GM21619 (cell line): ENCODE data around the gene ZNF19.
A peak's percentile ranks its signal among the peaks of the same experiment; 100 is the strongest.

Experiments used
- ATAC-seq: cut with Tn5 transposase; IDR thresholded peaks from one replicate; pipeline ENCODE4 v1.9.1; 2021; ENCODE audit not compliant: unreplicated experiment

The ZNF19 gene

DNA sequence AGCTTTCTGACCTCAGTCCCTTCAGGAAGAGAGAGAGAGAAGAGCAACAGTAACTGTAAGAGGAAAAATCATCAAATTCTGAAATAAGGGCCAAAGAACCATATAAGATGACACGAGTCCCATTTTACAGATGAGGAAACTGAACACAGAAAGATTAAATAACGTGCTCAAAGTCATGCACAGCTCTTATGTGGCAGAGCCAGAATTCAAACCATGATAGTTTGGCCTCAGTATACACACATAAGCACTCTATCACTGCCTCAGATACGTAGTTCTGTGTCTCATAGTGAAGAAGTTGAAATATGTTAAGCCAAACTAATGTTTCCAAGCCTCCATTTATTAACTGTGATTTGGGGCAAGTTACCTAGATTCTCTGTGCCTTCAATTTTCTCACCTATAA is 1.9 kb upstream of the ZNF19 start:
- ATAC-seq: no peak

GRCh38 chr16:71490361-71490760 is 1.2 kb upstream of the ZNF19 start:
- no peak for ATAC-seq

DNA sequence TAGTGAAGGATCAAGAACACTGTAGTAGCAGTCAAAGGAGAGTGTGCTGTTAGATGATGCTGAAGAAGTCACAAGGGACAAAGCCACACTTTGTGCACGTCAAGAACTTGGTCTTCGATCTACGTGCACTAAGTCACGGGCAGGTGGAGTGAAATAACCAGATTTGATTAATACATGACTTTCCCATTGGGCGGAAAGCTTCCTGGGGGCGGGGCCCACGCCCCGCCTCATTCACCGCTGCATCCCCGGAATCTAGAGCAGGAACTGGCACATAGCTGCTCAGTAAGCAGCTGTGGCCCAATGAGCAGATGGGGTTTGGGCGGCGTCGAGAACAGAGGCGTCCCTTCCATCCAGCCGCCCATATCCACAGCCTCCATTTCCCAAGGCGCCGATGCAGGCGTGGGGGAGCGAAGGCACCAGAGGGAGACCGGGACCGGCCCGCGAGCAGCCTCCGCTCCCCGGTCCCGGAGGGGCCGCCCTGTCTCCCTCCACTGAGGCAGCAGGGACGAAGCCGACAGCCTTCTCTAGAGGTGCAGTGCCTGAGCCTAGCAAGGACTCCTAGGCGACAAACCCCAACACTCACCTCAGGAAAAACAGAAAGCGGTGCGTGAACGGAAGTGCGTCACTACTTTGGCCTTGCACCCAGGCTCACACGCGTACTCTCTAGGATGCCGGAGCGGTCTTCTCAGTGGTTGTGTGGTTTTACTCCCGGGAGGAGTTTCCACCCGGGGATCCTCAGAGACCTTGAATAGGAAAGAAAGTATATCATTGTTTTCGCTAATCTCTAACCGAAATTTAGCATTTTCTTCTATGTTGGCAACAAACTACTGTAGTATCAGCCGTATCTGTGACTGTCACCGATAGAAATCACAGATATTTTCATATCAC is 4.9 kb downstream of the ZNF19 start:
- peak; percentile 86 for ATAC-seq

DNA sequence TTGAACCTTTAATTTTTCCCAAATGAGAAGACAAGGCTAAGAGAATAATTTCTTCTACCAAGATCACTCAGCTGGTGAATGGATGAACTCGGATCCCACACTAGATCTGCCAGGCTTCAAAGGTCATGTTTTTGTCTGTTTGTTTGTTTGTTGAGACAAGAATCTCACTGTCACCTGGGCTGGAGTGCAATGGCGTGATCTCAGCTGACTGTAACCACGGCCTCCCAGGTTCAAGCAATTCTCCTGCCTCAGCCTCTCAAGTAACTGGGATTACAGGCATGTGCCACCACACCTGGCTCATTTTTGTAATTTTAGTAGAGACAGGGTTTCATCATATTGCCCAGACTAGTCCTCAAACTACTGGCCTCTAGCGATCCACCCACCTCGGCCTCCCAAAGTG is 6.6 kb downstream of the ZNF19 start:
- no peak for ATAC-seq

- ATAC-seq: no peak
These were observed 8.2 kb downstream of the ZNF19 start for GRCh38 chr16:71480956-71481355.

GRCh38 chr16:71479420-71479819 is 9.7 kb downstream of the ZNF19 start:
- ATAC-seq: no peak

DNA sequence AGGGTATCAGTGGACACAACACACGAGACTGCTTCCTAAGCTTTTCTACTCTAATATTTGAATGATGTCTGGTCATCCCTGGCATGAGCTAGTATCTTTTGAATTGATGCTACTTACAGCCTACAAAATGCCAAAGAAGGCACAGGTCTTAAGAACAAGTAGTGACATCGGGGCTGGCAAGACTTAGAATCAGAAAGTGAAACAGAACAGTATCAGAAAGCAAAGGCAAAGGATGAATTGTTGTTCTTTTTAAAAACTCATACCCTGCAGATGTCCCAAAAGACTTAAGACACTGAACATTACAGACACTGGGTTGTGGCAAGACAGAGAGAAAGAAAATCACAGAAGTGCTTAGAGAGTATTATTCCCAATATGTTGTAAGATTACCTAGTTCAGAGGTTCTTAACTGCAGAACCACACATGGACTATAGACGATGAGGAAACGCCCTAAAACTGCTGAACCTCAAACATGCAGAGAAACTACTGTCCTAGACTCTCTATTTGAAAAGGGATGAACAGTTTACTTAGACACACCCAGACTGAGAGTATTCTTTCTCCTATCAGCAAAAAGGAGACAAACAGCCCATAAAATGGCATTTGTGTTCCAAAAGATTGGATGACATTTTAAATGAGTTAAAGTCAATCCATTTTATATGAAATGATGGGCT is 12.5 kb downstream of the ZNF19 start:
- ATAC-seq: no peak

- ATAC-seq: no peak
These were observed 14.3 kb downstream of the ZNF19 start for GRCh38 chr16:71474864-71475263.

- no peak for ATAC-seq
These were observed 15.2 kb downstream of the ZNF19 start for GRCh38 chr16:71473891-71474290.

- no peak for ATAC-seq
These were observed 16.2 kb downstream of the ZNF19 start for GRCh38 chr16:71472931-71473330.

DNA sequence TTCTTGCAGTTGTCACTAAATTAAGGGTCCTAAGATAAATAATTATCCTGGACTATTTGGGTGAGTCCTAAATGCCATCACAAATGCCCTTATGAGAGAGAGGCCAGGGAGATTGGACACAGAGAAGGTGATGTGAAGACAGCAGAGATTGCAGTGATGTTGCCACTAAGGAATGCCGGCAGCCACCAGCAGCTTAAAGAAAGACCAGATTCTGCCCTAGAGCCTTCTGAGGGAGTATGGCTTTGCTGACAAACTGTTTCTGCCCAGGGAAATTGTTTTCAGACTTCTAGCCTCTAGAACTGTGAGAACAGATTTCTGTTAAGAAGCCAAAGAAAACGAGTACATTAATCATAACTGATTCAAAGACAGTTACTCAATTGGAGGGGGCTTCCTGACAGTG is 17.1 kb downstream of the ZNF19 start:
- ATAC-seq: no peak

DNA sequence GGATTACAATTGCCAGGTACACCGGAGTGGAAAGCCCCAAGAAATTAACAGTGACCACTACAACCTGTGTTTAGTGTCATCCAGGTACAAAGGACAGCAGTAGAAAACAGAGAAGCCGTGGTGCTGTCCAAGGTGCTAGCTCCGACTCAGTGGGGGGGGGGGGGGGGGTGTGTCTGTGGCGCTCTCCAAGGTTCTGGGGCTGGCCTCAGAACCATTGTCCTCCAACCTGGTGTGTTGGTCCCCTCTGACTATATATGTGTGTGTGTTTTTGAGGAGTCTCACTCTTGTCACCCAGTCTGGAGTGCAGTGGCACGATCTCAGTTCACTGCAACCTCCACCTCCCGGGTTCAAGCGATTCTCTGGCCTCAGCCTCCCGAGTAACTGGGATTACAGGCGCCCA is 21.3 kb downstream of the ZNF19 start:
- no peak for ATAC-seq

DNA sequence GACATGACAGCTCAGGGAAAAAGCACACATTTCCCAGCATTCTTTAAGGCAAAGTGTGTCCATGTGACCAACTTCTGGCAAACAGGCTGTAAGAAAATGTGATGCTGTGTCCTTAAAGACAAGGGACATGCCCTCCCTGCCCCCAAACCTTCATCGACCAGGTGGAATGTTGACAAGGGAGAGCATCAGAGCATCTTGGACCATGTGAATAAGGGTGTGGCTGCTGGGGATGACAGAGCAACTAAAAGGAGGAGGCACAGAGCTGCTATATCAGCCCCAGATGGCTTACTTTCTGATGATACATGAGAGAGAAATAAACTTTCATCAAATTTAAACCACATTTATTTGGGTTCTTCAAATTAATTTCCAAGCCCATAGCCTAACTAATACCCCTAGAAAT is 24.9 kb downstream of the ZNF19 start:
- ATAC-seq: no peak

DNA sequence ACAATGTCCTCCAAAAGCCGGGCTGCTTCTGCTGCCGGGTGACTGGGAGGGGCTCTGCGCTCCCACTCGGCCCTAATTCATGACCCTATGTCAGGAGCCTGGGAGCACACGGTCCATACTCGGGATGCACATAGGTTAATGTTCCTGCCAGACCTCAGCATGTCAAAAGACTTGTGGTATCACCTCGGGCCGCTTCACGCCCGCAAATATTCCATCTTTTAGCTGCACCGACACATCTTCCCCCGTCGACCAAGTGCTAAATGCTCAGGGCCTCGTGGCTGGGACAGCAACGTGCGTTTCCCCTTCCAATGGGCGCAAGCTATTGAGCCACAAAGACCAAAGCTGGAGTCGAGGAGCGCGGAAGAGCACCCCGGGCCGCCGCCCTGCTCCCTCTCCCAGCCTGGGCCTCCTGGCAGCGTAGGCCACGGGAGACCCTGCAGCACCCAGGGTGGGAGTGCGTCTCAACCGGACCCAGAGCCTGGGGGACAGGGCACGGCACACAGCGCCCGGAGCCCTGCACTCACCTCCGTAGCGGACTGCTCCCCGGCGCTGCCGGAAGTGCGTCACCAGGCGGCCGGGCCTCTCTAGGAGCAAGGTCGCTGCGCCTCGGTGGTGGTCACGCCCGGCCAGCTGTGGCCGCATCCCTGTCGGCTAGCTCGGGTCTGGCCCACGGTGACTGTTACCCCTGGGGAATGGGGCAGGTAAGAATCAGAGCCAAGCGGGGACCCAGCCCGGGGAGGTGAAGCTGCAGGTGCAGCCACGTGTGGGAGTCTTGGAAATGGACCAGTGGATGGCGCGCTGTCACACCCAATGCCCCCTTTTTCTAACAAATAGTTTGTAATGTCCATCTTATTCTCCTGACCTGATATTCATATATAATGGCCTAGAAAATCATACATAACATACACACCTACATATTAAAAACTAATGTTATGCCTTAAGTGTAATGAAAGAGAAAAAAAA is 27.2 kb downstream of the ZNF19 start, which contains the start of gene ZNF23:
ZNF23 (minus strand) TSS at position 562 of the 963 bp plus-strand sequence. CDS start 5,451 bp downstream, outside the sequence.
- ATAC-seq: peak; percentile 96

GRCh38 chr16:71460941-71461340 is 28.2 kb downstream of the ZNF19 start:
- no peak for ATAC-seq

- ATAC-seq: no peak
These were observed 28.9 kb downstream of the ZNF19 start for GRCh38 chr16:71460236-71460635.

GRCh38 chr16:71459510-71459909 is 29.6 kb downstream of the ZNF19 start:
- no peak for ATAC-seq

GRCh38 chr16:71456801-71457200 is 32.3 kb downstream of the ZNF19 start:
- ATAC-seq: no peak

DNA sequence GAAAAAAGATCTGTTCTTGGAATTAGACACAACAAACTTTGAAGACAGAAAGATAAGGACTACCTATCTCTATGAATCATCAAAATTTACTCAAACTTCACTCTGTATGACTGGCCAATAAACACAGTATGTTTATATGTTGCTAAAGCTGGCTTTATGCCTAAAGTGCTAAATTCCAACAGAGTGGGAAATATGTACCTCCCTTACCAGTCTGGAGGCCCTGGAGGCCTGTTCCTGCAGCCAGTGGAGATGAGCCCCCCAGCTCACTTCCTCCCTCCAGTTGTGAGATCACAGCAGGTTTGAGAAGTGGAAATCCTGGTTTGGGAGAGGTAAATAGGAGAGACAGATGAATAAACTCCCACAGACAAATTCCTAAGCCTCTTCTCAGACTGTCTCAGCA is 36.1 kb downstream of the ZNF19 start:
- no peak for ATAC-seq

- ATAC-seq: no peak
These were observed 40.1 kb downstream of the ZNF19 start for GRCh38 chr16:71449020-71449419.

DNA sequence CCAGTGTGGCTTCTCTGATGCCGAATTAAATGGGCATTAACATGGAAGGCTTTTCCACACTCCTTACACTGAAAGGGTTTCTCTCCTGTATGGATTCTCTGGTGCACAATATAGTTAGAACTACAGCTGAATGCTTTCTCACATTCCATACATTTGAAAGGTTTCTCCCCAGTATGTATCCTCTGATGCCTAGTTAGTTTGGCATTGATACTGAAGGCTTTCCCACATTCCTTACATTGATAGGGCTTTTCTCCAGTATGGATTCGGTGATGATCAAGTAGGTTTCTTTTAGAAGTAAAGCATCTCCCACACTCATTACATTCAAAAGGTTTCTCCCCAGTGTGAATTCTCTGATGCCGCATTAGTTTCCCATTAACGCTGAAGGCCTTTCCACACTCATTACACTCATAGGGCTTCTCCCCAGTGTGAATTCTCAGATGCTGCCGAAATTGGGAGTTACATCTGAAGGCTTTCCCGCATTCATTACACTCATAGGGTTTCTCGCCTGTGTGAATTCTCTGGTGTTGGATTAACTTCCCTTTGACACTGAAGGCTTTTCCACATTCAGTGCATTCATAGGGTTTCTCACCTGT is 40.8 kb downstream of the ZNF19 start:
- ATAC-seq: no peak
